HG03139 (cell line): ENCODE data around the gene ANKRA2.

Experiments used
- ATAC-seq: cut with Tn5 transposase; IDR thresholded peaks from one replicate; pipeline ENCODE4 v1.9.1; 2021; ENCODE audit not compliant: unreplicated experiment

ANKRA2 gene

DNA sequence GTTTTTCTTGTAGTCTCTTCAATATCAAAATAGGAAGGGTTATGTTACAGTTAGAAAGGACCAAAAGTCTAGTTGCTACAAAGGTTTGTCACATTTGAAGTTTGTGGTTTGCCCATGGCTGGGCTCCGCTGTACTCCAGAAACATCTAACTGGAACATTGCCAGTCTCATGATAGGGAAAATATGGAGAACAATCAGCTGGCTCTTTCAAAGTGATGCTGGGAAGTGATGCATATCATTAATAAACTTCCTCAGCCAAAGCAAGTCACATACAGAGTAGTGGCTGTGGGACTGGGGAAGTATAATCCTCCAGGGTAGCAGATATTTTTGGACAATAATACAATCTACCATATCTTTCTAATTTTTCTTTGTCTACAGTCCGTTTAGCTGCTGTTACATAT lies 58.4 kb downstream of the ANKRA2 start:
- no peak for ATAC-seq

- ATAC-seq: no peak
Observed at GRCh38 chr5:73506459-73506955, 58.9 kb downstream of the ANKRA2 start.
